Panc1 (cell line): ENCODE data around the gene RTCB.

Source experiments
- CTCF ChIP-seq: fragments of 450-650 bp; IDR thresholded peaks from 2 replicates; pipeline ENCODE4 v1.5.1; 2017; ENCODE audit warnings: mild to moderate bottlenecking
- POLR2AphosphoS5 ChIP-seq: IDR thresholded peaks from 2 replicates; pipeline ENCODE4 v1.6.1; 2012; ENCODE audit warnings: mild to moderate bottlenecking, low read depth, low read length, moderate library complexity
- REST ChIP-seq, 2 experiments: IDR thresholded peaks; 2 replicates each; pipeline ENCODE4 v1.6.1; 2011 to 2012; ENCODE audit warnings: low read depth in 2 of 2, control low read depth in 1 of 2, low read length in 1 of 2, mild to moderate bottlenecking in 1 of 2, moderate library complexity in 1 of 2; ENCODE audit not compliant: insufficient read depth in 1 of 2

GRCh38 chr22:32421484-32421883 lies 9.4 kb upstream of the RTCB start:
- TF ChIP-seq CTCF (no peak), POLR2AphosphoS5 (no peak), REST (IDR thresholded peaks at IDR 0.05; ENCODE audit: insufficient read depth in 1 of 2, low read depth in 2 of 2, low read length in 1 of 2) (no peak)
